Ovary (tissue), 3 donors: ENCODE data around the gene OR2V1.

Experiments used
- EP300 ChIP-seq: sonication (generic); formaldehyde crosslinking; IDR thresholded peaks from one replicate; pipeline ENCODE4 v1.6.1; 2017; ENCODE audit warnings: antibody characterized with exemption
- POLR2A ChIP-seq: fragments of 450-650 bp; IDR thresholded peaks from one replicate; pipeline ENCODE4 v1.6.1; 2017; ENCODE audit warnings: antibody characterized with exemption, mild to moderate bottlenecking, moderate library complexity
- TF ChIP-seq, protein P1 (sequence below), 3 donors: fragments of 450-650 bp in 2 of 3; fragments of 200-600 bp in 1 of 3; IDR thresholded peaks; one replicate each; pipeline versions ENCODE4 v1.5.1 to v1.8.0; 2016 to 2022; ENCODE audit warnings: antibody characterized with exemption in 3 of 3, mild to moderate bottlenecking in 1 of 3
- donor health status: DM: no; HTN: no; CAD: no.

GRCh38 chr5:181107699-181108098 lies 23.3 kb downstream of the OR2V1 start:
- TF ChIP-seq POLR2A (no peak), EP300 (no peak)
- TF ChIP-seq, protein P1, sequence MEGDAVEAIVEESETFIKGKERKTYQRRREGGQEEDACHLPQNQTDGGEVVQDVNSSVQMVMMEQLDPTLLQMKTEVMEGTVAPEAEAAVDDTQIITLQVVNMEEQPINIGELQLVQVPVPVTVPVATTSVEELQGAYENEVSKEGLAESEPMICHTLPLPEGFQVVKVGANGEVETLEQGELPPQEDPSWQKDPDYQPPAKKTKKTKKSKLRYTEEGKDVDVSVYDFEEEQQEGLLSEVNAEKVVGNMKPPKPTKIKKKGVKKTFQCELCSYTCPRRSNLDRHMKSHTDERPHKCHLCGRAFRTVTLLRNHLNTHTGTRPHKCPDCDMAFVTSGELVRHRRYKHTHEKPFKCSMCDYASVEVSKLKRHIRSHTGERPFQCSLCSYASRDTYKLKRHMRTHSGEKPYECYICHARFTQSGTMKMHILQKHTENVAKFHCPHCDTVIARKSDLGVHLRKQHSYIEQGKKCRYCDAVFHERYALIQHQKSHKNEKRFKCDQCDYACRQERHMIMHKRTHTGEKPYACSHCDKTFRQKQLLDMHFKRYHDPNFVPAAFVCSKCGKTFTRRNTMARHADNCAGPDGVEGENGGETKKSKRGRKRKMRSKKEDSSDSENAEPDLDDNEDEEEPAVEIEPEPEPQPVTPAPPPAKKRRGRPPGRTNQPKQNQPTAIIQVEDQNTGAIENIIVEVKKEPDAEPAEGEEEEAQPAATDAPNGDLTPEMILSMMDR (IDR thresholded peaks at IDR 0.05), result no peak
